MV-4-11 (cell line): ENCODE data around the gene NAGA.
"Not testable (repeated sequence)": the region's sequence is repeated elsewhere in the genome, so short reads cannot be mapped to it uniquely, and the experiment has no call there.

Experiments used
- DNase-seq: peaks from one replicate; lab custom pipeline; 2025; lab: John Stamatoyannopoulos, UW

The NAGA gene

GRCh38 chr22:42070517-42071422, at the start of gene NAGA:
NAGA (minus strand) TSS chr22:42070812; CDS start chr22:42070297, 515 bp downstream.
- DNase-seq, result peak; percentile 99

- DNase-seq, result no peak
Measured at GRCh38 chr22:42116848-42117424, 46.3 kb upstream of the NAGA start.

GRCh38 chr22:42115420-42115830, 44.8 kb upstream of the NAGA start:
- peak; percentile 81 for DNase-seq

GRCh38 chr22:42114721-42115120, 44.1 kb upstream of the NAGA start:
- DNase-seq, result no peak

- not testable (repeated sequence) for DNase-seq
Measured at GRCh38 chr22:42112793-42113192, 42.2 kb upstream of the NAGA start.

- no peak for DNase-seq
Measured at GRCh38 chr22:42111798-42112197, 41.2 kb upstream of the NAGA start.

- DNase-seq, result no peak
Measured at GRCh38 chr22:42108848-42109247, 38.2 kb upstream of the NAGA start.

- not testable (repeated sequence) for DNase-seq
Measured at GRCh38 chr22:42104332-42104860, 33.8 kb upstream of the NAGA start.

GRCh38 chr22:42101199-42101598, 30.6 kb upstream of the NAGA start:
- DNase-seq, result no peak

- DNase-seq, result no peak
Measured at GRCh38 chr22:42091455-42091782, 20.8 kb upstream of the NAGA start.

GRCh38 chr22:42090596-42091454, 20.2 kb upstream of the NAGA start, which contains the start of gene NDUFA6:
NDUFA6 (minus strand) TSS chr22:42090772; CDS start chr22:42090744, 28 bp downstream.
- DNase-seq, result peak; percentile 100

GRCh38 chr22:42086051-42086450, 15.4 kb upstream of the NAGA start:
- no peak for DNase-seq

- no peak for DNase-seq
Measured at GRCh38 chr22:42084874-42085273, 14.3 kb upstream of the NAGA start.

GRCh38 chr22:42083119-42083518, 12.5 kb upstream of the NAGA start:
- DNase-seq, result no peak

- DNase-seq, result no peak
Measured at GRCh38 chr22:42080287-42080686, 9.7 kb upstream of the NAGA start.

- peak; percentile 96 for DNase-seq
Measured at GRCh38 chr22:42079319-42080251, 9.0 kb upstream of the NAGA start, which contains the start of gene SMDT1. SMDT1 (plus strand) TSS chr22:42079700; CDS start chr22:42079769, 69 bp downstream.

GRCh38 chr22:42078469-42079318, 8.1 kb upstream of the NAGA start:
- no peak for DNase-seq

GRCh38 chr22:42077486-42078125, 7.0 kb upstream of the NAGA start:
- DNase-seq, result no peak

- DNase-seq, result no peak
Measured at GRCh38 chr22:42076764-42077485, 6.3 kb upstream of the NAGA start.
